Endothelial cell of umbilical vein (primary cell): ENCODE results near the gene SPTB. TPM values are rescaled to one million over a fixed set of nuclear protein-coding genes. Genes with fewer than 3 reads are reported as not detected.

Experiments
- BruUV-seq: library from RNA; stranded (reverse); fragments of 400-500 nt; replicated peaks from 2 replicates; lab custom pipeline; 2021; lab: Mats Ljungman, UMichigan
- CTCF ChIA-PET: fragments of 300-600, 350-600 bp; sonication (Branson Sonifier 250); formaldehyde crosslinking; loops from one replicate; lab custom pipeline; 2021; ENCODE audit warnings: antibody characterized with exemption, inconsistent platforms; lab: Charles Lee
- POLR2A ChIA-PET: fragments of 300-600, 350-600 bp; sonication (Branson Sonifier 250); formaldehyde crosslinking; loops from one replicate; lab custom pipeline; 2021; ENCODE audit warnings: antibody characterized with exemption, inconsistent platforms; lab: Charles Lee
- DNase-seq: peaks from one replicate; pipeline ENCODE4 v3.0.0-alpha.2; 2011; ENCODE audit warnings: low read depth, low spot score
- FAIRE-seq: peaks from 2 replicates; lab custom pipeline; 2011; peaks lifted over from hg19 to GRCh38; lab: Jason Lieb, UNC
- H2AFZ ChIP-seq: 2 replicates; pipeline ENCODE4 v1.6.0; 2012; ENCODE audit warnings: low read depth, low read length, control low read depth, inconsistent platforms
- H3K27ac ChIP-seq: 2 replicates; pipeline ENCODE4 v1.5.1; 2011; ENCODE audit warnings: low read depth, mild to moderate bottlenecking, control low read depth, low read length, moderate library complexity; ENCODE audit not compliant: insufficient read depth
- H3K27me3 ChIP-seq, 2 experiments: 2 replicates each; pipeline versions ENCODE4 v1.6.0 to v1.6.1; 2011; ENCODE audit warnings: low read length in 2 of 2, mixed read lengths in 1 of 2; ENCODE audit not compliant: control insufficient read depth in 2 of 2, insufficient read depth in 2 of 2
- H3K36me3 ChIP-seq, 2 experiments: 2 replicates in 1 of 2; 3 replicates in 1 of 2; pipeline ENCODE4 v1.5.1; 2011; ENCODE audit warnings: low read length in 2 of 2, mild to moderate bottlenecking in 1 of 2, moderate library complexity in 1 of 2; ENCODE audit not compliant: control insufficient read depth in 2 of 2, insufficient read depth in 2 of 2; ENCODE audit errors: extremely low read depth in 1 of 2
- H3K4me1 ChIP-seq: 3 replicates; pipeline ENCODE4 v1.5.1; 2011; ENCODE audit warnings: mild to moderate bottlenecking, low read length; ENCODE audit not compliant: control insufficient read depth, insufficient read depth; ENCODE audit errors: extremely low read depth
- H3K4me2 ChIP-seq: 2 replicates; pipeline ENCODE4 v1.6.1; 2011; ENCODE audit warnings: low read length, control low read depth, mixed read lengths; ENCODE audit not compliant: insufficient read depth
- H3K4me3 ChIP-seq, 3 experiments: fragments of 200-600 bp in 1 of 3; sonication (generic), shearing (Covaris generic) in 1 of 3; replicated peaks in 1 of 3; 2 replicates each; pipeline ENCODE4 v1.5.1; 2011 to 2016; ENCODE audit warnings: control low read depth in 3 of 3, low read length in 3 of 3, mild to moderate bottlenecking in 2 of 3, inconsistent platforms in 1 of 3, low read depth in 1 of 3, moderate library complexity in 1 of 3; ENCODE audit not compliant: insufficient read depth in 1 of 3
- H3K79me2 ChIP-seq: 2 replicates; pipeline ENCODE4 v1.6.0; 2012; ENCODE audit warnings: low read length, inconsistent platforms; ENCODE audit not compliant: control insufficient read depth, insufficient read depth
- H3K9ac ChIP-seq: replicated peaks from 2 replicates; pipeline ENCODE3; 2011; ENCODE audit warnings: low read length, control low read depth; ENCODE audit not compliant: insufficient read depth; ENCODE audit errors: extremely low read depth
- H3K9me1 ChIP-seq: replicated peaks from 3 replicates; pipeline ENCODE4 v1.6.0; 2011; ENCODE audit warnings: mild to moderate bottlenecking, low read length; ENCODE audit not compliant: control insufficient read depth, insufficient read depth; ENCODE audit errors: extremely low read depth
- H3K9me3 ChIP-seq: replicated peaks from 2 replicates; pipeline ENCODE4 v1.5.1; 2012; ENCODE audit warnings: low read length, inconsistent platforms; ENCODE audit not compliant: control insufficient read depth, insufficient read depth
- H4K20me1 ChIP-seq: replicated peaks from 2 replicates; pipeline ENCODE3; 2011; ENCODE audit warnings: mild to moderate bottlenecking, low read length; ENCODE audit not compliant: control insufficient read depth, insufficient read depth; ENCODE audit errors: extremely low read depth
- EZH2 ChIP-seq: IDR thresholded peaks from 2 replicates; pipeline ENCODE4 v1.6.1; 2012; ENCODE audit warnings: borderline replicate concordance, low read depth, mild to moderate bottlenecking, moderate library complexity, low read length, inconsistent platforms; ENCODE audit not compliant: severe bottlenecking
- FOS ChIP-seq: IDR thresholded peaks from 2 replicates; pipeline ENCODE4 v1.6.1; 2011; ENCODE audit warnings: mild to moderate bottlenecking, low read length, moderate library complexity, borderline replicate concordance; ENCODE audit not compliant: insufficient read depth
- GATA2 ChIP-seq: IDR thresholded peaks from 2 replicates; pipeline ENCODE4 v1.7.0; 2011; ENCODE audit warnings: low read depth, mild to moderate bottlenecking, moderate library complexity, mixed read lengths, low read length; ENCODE audit not compliant: insufficient read length, insufficient read depth
- JUN ChIP-seq: IDR thresholded peaks from 2 replicates; pipeline ENCODE4 v1.6.1; 2011; ENCODE audit warnings: borderline replicate concordance, low read depth; ENCODE audit not compliant: insufficient read length, insufficient read depth
- MYC ChIP-seq: IDR thresholded peaks from one replicate; pipeline ENCODE4 v1.6.1; 2011; ENCODE audit warnings: mild to moderate bottlenecking, low read depth, low read length
- POLR2A ChIP-seq: IDR thresholded peaks from 2 replicates; pipeline ENCODE4 v1.6.1; 2012; ENCODE audit warnings: low read depth, mild to moderate bottlenecking, control low read depth, low read length
- POLR2AphosphoS5 ChIP-seq: IDR thresholded peaks from 2 replicates; pipeline ENCODE4 v1.6.1; 2012; ENCODE audit warnings: low read depth, mild to moderate bottlenecking, control low read depth, low read length, moderate library complexity; ENCODE audit not compliant: insufficient read depth
- dilution Hi-C: fragments of 300-500 bp; cut with MboI; formaldehyde crosslinking; loops from one replicate; pipeline ENCODE4 v1.15.0; 2019; ENCODE audit warnings: low sequenced_read_pairs; ENCODE audit not compliant: extremely low pct_ligation_motif_present
- intact Hi-C: fragments of 100-400 bp; cut with micrococcal nuclease; formaldehyde crosslinking; loops from one replicate; pipeline ENCODE4 v1.10.0; 2022
- polyA plus RNA-seq, 4 experiments: library from polyadenylated mRNA; depleted of rRNA in 3 of 4; stranded (reverse) in 3 of 4; unstranded in 1 of 4; fragments of >200 nt; gene quantifications; 2 replicates each; pipeline versions ENCODE4 v1.2.1 to v1.2.3, GENCODE V29; 2011 to 2012; ENCODE audit warnings: missing spikeins in 1 of 4
- total RNA-seq: library from RNA; stranded (reverse); gene quantifications from 2 replicates; pipeline ENCODE4 v1.2.3, GENCODE V29; 2021
- TF ChIP-seq, protein P1 (sequence below): IDR thresholded peaks from 2 replicates; pipeline ENCODE4 v1.6.1; 2011; ENCODE audit not compliant: insufficient read depth, insufficient read length
- TF ChIP-seq, protein P2 (sequence below), 2 donors: IDR thresholded peaks; 1 replicate in 1 of 2; 2 replicates in 1 of 2; pipeline ENCODE4 v1.5.1; 2011; ENCODE audit warnings: low read length in 2 of 2, mild to moderate bottlenecking in 2 of 2, moderate library complexity in 2 of 2, control low read depth in 1 of 2, inconsistent platforms in 1 of 2, low read depth in 1 of 2; ENCODE audit not compliant: insufficient read depth in 1 of 2; ENCODE audit errors: extremely low read depth in 1 of 2

SPTB gene
- total and polyA plus RNA-seq, 2 donors (not counting 3 experiments of a cell fraction or from before 2014, with no cell fraction given), result 0.03 to 0.07 TPM

DNA sequence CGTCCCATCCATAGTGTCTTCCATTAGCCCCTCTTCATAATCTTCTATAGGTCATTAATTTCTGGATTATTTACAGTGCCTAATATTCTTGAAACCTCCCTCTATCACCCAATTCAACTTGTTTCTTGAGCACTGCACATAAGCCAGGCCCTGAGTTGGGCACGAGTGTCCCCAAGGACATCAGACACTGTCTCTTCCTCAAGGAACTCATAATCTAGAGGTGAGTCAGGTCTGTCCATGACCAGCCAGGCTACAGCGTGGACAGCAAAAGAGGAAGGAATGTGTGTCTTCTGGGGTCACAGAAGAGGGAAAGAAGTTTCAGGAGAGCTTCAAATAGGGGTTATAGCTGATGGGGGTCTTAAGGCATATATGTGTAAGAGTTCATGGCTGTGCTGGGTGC is 12.5 kb downstream of the SPTB start:
- H4K20me1 ChIP-seq, result no peaks in the 10 kb centered on the region
- no peaks in the 10 kb centered on the region for H3K9me1 ChIP-seq
- intact Hi-C loops, result no loop called here
- no peak overlapping the region for H3K4me3 ChIP-seq
- no TSS peak for BruUV-seq
- no peak for FAIRE-seq
- H3K9me3 ChIP-seq, result no peaks in the 10 kb centered on the region
- ChIA-PET CTCF (no interaction called here), POLR2A (no interaction called here)
- H3K79me2 ChIP-seq, result no peaks in the 10 kb centered on the region
- no peak overlapping the region for H3K27ac ChIP-seq
- no peak overlapping the region for H2AFZ ChIP-seq
- H3K27me3 ChIP-seq, result peaks cover 20 to 25% of the 10 kb centered on the region in 2 experiments
- TF ChIP-seq POLR2AphosphoS5, result no peak
- TF ChIP-seq EZH2, result no peak
- no peak for TF ChIP-seq GATA2
- no peak for TF ChIP-seq POLR2A
- TF ChIP-seq JUN, result no peak
- TF ChIP-seq, protein P1, sequence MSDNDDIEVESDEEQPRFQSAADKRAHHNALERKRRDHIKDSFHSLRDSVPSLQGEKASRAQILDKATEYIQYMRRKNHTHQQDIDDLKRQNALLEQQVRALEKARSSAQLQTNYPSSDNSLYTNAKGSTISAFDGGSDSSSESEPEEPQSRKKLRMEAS, result no peak
- TF ChIP-seq, protein P2, sequence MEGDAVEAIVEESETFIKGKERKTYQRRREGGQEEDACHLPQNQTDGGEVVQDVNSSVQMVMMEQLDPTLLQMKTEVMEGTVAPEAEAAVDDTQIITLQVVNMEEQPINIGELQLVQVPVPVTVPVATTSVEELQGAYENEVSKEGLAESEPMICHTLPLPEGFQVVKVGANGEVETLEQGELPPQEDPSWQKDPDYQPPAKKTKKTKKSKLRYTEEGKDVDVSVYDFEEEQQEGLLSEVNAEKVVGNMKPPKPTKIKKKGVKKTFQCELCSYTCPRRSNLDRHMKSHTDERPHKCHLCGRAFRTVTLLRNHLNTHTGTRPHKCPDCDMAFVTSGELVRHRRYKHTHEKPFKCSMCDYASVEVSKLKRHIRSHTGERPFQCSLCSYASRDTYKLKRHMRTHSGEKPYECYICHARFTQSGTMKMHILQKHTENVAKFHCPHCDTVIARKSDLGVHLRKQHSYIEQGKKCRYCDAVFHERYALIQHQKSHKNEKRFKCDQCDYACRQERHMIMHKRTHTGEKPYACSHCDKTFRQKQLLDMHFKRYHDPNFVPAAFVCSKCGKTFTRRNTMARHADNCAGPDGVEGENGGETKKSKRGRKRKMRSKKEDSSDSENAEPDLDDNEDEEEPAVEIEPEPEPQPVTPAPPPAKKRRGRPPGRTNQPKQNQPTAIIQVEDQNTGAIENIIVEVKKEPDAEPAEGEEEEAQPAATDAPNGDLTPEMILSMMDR (IDR thresholded peaks at IDR 0.05; ENCODE audit: extremely low read depth in 1 of 2, insufficient read depth in 1 of 2, low read depth in 1 of 2, low read length in 2 of 2), result no peak
- no peak for TF ChIP-seq FOS
- no peak for TF ChIP-seq MYC
- dilution Hi-C loops, result no loop called here
- DNase-seq, result no peak
- H3K9ac ChIP-seq, result no peak overlapping the region
- no peaks in the 10 kb centered on the region for H3K4me1 ChIP-seq
- H3K4me2 ChIP-seq, result no peak overlapping the region
- H3K36me3 ChIP-seq, result no peaks in the 10 kb centered on the region
